Activated T-cell treated with anti-CD3 and anti-CD28 coated beads for 1 hour (primary cell): ENCODE data around the gene ANKMY1.
"Not testable (repeated sequence)": the region's sequence is repeated elsewhere in the genome, so short reads cannot be mapped to it uniquely, and the experiment has no call there.

Experiments used
- DNase-seq: peaks from one replicate; pipeline ENCODE4 v3.0.0-alpha.2; 2020; ENCODE audit warnings: low read depth

ANKMY1 gene

DNA sequence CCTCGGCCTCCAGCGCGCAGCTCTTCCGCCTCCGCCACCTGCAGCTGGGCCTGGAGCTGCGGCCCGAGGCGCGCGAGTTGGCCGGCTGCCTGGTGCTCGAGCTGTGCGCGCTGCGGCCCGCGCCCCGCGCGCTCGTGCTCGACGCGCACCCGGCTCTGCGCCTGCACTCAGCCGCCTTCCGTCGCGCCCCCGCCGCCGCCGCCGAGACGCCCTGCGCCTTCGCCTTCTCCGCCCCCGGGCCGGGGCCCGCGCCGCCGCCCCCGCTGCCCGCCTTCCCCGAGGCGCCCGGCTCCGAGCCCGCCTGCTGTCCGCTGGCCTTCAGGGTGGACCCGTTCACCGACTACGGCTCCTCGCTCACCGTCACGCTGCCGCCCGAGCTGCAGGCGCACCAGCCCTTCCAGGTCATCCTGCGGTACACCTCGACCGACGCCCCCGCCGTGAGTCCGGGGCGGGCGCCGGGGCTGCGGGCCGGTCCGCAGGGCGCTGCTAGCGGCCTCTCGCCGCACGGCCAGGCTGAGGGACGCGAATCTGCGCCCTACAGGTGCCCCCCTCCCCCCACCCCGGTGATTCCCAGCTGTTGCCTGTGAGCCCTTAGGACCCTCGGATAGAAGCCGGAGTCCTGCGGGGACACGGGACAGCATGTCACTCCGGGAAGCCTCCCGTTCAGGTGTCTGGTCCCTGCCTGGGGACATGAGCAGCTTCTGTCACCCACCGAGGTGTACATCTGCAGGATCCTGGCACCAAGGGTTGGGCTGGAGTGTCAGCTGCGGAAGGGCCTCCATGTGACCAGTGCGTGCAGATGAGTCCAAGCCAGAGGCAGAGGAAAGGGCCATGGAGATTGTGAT is 11.1 kb upstream of the ANKMY1 start:
- DNase-seq = peak; percentile 47

DNA sequence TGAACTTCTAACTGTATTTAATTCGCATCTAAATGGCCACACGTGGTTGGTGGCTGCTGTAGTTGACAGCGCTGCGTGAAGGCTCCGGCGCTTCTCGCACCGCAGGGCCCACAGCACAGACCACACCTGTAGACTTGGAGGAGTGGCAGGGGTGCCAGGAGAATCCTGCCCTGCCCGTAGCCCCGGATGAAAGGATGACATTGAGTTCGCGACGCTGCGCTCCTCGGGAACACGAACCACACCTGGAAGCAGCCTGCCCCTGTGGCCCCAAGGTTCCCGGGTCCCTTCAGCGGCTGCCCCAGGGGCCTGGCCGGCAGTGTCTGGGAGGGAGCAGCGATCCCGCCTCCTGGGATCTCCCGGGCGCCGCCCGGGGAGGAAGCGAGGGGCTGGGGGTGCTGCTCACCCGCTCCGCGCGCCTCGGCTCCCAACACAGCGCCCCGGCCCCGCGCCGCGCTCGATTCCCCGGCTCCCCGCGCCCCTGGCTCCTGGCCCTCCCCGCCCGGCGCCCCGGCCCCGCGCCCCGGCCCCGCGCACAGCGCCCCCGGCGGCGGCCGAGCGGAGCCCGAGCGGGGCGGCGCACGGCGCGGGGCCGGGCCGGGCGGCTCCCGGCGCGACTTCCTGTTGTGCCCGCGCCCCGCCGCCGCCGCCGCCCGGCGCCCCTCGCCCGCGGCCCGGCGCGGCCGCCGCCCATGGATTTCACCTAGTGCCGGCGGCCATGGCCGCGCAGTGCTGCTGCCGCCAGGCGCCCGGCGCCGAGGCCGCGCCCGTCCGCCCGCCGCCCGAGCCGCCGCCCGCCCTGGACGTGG is 10.3 kb upstream of the ANKMY1 start, which contains the start of gene RNPEPL1:
Gene RNPEPL1 (plus strand): TSS at position 613 of the 806 bp plus-strand sequence. CDS start 103 bp downstream, at position 716.
- DNase-seq = peak; percentile 48

DNA sequence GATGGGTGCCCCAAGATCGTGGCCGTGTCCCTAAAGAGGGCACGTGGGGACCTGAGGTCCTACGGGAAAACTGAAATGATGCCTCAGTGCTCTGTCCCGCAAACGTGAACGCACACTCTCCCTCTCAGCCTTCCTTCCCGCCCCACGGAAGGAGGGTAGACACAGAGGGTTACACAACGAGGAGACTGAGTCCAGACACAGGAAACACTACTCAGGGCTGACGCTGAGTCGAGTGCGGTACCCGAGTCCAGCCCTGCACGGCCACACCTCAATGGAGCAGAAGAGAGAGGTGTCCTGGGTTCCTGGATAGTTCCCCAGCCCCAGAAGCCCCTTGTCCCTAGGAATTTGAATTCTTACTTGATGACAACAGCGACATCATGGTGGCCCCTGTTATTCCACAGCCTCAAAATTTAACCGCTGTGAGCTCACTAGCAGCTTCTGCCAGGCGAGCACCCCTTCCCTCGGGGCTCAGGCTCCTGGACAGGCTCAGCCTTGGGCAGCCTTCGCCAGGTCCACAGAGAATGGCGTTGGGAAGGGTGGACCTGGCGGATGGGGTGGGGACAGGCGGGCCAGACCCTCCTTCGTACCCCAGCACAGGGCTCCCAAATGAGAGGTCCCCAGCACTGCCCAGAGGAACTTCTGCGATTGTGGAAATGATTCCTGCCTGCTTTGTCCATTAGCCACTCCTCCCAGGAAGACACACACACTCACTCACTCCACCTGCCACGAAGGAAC is 9.5 kb upstream of the ANKMY1 start:
- DNase-seq = no peak

DNA sequence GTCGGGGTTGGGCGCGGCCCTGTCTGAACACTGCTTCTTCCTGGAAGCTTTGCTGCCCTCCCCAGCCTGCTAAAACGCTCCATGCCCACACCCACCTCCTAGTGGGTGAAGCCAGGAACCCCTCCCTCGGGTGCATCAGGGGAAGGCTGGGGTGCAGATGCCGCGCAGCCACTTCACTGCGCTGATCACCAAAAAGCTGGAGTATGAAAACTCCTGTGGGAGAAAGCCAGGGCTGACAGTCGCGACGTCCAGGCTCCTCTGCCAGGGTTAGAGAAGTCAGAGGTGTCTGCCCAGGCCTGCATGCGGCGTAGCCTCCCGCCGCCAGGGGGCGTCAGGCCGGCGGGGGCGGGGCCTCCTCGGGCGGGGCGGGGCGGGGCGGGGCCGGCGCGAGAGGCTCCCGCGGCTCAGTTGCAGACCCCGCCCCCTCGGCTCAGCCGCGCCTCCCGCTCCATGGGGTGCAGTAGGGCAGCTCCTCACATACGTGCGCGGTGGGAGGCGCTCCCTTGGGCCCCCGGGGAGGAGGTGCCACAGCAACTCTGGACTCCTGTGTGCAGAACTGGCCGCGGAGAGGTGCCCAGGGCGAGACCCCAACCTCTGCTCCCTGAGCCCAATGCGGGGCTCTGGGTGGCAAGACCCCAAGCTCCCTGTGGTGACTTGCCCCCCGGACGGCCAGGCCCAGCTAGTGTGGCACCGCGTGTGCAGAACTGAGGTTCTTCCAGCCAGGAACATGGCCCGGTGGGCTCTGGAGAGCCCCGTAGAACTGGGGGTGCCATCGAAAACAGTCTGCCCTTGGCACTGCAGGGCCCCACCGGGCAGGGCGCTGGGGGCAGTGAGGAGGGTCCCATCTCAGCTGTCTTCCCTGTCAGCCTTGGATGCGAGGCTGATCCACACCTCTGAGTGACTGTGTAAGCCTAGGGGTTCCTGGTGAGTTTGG is 8.7 kb upstream of the ANKMY1 start:
- peak; percentile 94 for DNase-seq

DNA sequence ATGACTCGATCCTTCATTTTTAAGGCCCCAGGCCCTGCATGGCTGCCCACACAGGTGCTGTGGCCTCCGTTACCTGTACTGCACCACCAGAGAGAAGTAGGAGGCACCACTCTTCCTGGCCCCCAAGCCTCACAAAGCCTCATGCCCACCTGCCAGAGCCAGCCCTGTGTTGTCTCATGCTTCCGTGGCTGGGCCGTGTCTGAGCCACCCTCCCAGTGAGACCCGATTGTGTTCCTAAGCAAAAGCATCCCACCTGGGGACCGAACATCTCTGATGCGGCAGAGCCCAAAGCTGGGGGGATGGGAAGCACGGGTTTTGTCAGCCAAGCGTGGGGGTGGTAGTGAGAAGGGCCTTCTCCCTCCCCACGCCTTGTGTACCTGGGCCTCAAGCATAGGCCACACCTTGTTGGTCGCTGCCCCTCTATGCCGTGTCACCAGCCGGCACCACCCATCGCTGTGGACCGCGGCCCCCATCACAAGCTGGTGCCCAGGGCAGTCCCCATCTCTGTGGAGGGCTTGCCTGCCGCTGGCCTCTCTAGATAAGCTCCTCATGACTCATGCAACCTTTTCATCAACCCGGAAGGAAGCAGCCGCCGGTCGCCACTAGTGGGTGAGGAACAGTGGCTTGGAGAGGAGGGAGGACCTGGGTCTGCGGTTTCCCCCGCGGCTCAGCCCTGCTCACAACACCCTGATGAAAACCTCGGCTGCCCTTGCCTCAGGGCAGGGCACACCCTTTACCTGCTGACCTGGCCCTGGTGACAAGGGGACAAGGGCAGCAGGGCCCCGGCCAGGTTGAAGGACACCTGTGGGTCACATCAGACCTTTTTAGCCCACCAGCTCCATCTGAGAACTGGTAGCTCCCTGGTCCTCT is 7.8 kb upstream of the ANKMY1 start:
- DNase-seq = peak; percentile 83

DNA sequence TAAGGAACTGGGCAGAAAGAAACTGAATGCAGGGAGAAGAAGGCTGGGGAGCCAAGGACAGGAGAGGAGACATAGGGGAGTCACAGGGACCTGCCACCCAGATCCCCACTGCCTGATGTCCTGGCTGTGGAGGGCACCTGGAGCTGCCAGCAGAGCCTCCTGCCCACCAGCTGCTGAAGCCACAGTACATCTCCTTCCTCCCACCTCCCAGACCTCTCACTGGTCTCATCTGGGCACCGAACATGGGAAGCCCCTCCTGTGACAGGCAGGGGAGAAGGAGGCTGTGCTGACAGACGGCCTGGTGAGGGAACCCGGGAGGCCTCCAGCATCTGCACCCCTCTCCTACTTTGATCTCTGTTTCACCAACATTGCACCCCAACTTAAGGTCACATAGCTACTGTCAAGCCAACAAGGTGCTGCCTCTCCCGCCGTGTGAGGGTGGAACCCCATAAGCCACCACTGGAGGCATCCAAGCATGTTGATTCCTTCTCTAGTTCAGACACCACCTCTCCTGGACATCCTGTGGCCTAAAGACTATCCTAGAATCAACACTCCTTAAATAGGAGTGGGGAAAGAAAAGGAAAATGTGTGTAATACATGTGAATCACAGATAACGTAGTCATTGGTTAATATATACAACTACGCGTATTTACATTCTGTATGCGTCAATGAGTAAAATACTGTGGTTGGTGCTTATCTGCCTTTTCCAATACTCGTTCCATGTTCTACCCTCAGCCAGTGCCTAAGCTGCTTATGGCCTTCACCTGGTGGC is 7.0 kb upstream of the ANKMY1 start:
- DNase-seq = no peak

DNA sequence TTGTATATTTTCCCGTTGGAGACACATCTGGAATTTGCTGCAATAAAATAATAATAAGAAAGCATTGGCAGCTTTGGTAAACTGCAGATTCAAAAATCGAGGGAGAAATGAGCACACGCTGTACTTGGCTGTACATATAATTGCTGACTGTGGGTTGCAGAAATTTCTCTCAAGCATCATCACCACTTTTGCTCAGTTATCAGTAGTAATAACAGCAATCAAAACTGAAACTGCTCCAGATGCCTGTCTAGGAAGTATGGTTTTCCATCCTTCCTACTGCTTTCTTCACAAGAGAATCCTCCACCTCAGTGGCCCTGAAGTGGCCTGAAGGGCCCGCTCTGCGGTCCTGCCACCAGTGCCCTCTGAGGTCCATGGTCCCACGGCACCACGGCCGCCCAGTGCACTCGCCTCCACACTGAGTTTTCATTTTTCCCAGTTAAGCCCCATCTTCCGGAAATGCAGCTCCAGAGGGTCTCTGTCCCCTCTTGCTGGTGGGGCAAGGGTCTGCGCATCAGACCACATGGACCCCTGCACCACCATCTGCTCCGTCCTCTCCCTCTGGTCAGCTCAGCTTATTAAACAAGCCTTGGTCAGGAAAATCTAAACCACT is 6.3 kb upstream of the ANKMY1 start:
- no peak for DNase-seq

GRCh38 chr2:240563231-240563630 is 5.4 kb upstream of the ANKMY1 start:
- not testable (repeated sequence) for DNase-seq

- DNase-seq = no peak
These were observed 3.7 kb upstream of the ANKMY1 start for GRCh38 chr2:240561325-240561971.

GRCh38 chr2:240560480-240561324 is 2.9 kb upstream of the ANKMY1 start:
- DNase-seq = peak; percentile 100

DNA sequence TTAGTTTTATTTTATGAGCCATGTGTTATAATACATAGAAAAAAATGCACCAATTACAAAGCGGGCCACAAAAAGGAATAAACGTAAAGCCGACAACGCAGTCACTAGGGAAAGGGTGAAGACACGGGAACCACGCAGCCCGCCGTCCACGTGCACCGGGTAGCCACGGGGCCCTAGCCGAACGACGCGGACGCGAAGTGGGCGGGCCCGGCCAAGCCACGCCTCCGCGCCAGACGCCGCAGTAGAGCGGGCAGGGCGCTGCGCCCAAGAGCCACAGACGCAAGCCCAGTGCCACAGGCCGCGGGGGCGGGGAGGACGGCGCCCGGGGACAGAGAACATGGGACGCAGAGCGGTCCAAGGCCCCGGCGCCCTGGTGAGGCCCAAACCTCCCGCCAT is 2.3 kb upstream of the ANKMY1 start, which contains the start of gene DUSP28:
Gene DUSP28 (plus strand): TSS at position 274 of the 396 bp plus-strand sequence. CDS start 328 bp downstream, outside the sequence.
- peak; percentile 79 for DNase-seq

DNA sequence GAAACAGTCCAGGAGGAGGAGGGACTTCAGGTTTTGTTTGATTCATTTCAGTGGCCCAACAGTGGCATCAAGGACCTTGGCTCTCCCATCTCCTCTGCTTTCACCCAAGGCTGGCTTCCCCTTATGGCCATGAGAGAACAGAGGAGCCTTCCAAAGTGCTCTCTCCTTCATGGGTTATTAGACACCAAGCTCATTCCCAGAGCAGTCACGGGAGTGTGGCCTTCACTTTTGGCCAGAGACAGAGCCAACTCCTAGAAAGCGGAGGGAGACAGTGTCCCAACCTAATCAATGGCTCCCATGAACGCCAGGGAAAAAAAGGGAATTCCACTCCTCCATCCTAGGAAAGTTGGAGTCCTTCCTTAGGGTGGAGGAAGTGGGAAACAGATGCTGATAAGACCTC is 1.5 kb upstream of the ANKMY1 start:
- no peak for DNase-seq

DNA sequence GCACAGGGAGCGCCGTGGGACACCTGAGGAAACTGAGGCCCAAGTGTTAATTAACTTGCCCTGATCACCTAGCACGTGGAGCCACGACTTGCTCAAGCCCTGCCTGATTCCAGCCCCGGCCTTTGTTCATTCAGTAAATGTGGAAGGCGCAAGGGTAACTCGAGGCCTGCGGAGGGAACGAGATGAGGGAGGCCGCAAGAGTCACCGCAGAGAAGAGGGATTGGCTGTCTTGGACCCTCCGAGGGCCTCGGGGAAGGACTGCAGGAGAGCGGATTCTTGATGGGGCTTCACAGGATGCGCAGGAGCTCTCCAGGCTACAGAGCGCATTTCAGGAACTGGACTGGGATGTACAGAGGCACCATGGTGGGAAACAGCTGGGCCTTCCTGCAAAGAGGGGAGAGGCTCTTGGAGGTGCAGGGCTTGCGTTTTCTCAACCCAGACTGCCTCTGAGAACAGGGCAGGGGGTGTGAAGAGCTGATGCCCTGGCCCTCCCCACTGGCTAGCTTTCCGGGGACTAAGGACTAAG is 511 bp upstream of the ANKMY1 start:
- DNase-seq = no peak

- no peak for DNase-seq
These were observed 562 bp downstream of the ANKMY1 start for GRCh38 chr2:240557101-240557751.

DNA sequence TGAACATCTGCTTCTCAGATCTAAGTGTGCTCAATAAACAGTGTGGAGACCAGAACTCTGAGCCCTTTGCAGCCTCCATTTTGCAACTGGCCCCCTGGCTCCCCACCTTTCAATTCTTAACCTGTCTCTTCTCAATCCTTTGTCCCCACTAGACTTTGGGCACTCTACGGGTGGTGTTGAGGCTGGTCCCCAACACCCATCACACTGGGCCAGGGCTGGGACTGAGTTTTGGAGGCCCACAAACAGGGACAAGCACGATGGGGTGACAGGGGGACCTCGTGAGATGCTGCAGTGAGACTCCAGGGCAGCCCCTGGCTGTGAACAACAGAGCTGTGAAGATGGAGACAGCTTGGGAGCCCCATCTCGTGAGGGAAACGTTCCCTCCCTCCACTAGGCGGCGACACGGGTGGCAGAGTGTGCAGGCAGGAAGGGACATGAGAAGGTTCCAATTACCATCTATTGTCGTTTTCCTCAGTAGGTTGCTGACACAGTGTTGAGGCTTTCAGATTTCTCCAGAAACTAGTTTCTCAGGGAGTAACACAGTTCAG is 1.2 kb downstream of the ANKMY1 start:
- peak; percentile 71 for DNase-seq

DNA sequence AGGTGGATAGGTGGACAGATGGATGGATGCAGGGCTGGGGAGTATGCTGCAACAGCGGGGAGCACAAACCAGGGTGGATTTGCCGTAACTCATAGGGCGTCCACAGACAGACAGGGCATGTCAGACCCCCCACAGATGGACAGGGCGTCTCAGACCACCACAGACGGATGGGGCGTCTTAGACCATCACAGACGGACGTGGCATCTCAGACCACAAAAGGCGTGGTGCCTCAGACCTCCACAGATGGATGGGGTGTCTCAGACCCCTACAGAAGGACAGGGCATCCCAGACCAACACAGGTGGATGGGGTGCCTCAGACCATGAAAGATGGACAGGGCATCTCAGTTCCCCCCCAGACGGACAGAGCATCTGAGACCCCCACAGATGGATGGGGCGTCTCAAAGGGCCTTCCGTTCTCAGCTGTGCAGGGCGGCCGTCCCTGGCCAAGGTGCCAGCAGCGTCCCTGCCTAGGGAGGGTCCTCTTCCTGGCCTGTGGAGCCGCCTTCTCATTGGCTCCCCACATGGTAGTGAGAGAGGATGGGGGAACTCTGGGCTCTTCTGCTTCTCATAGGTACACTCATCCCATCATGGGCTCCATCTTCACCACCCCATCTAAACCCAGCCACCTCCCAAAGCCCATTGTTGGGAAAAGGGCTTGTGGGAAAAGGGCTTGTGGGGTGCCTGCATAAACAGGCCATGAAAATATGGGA is 2.1 kb downstream of the ANKMY1 start:
- DNase-seq = no peak
